CD4-positive, alpha-beta memory T cell (primary cell): ENCODE data around the gene MYO1D. TPM values are rescaled to one million over a fixed set of nuclear protein-coding genes. Genes with fewer than 3 reads are reported as not detected.

Experiments
- CTCF ChIA-PET: fragments of 350-600 bp; sonication (Branson Sonifier 250); formaldehyde crosslinking; loops from one replicate; lab custom pipeline; 2021; ENCODE audit warnings: inconsistent platforms; ENCODE audit not compliant: partially characterized antibody; lab: Charles Lee
- POLR2A ChIA-PET: fragments of 350-600 bp; sonication (Branson Sonifier 250); formaldehyde crosslinking; loops from one replicate; lab custom pipeline; 2021; ENCODE audit not compliant: partially characterized antibody; lab: Charles Lee
- DNase-seq, 5 donors: peaks; one replicate each; pipeline versions ENCODE4 v3.0.0 to v3.0.0-alpha.2; 2020 to 2022; ENCODE audit warnings: mixed read lengths in 1 of 5
- H3K27ac ChIP-seq: one replicate; pipeline ENCODE4 v1.7.0; 2013; ENCODE audit warnings: low read depth, low read length
- H3K27me3 ChIP-seq: 2 replicates; pipeline ENCODE4 v1.7.0; 2013; ENCODE audit warnings: mild to moderate bottlenecking, low read length, moderate library complexity; ENCODE audit not compliant: insufficient read depth
- H3K36me3 ChIP-seq: 2 replicates; pipeline ENCODE4 v1.7.0; 2013; ENCODE audit warnings: mild to moderate bottlenecking, low read length, moderate library complexity; ENCODE audit not compliant: insufficient read depth
- H3K4me1 ChIP-seq: 2 replicates; pipeline ENCODE4 v1.7.0; 2013; ENCODE audit warnings: mild to moderate bottlenecking, low read length, moderate library complexity; ENCODE audit not compliant: insufficient read depth
- H3K4me3 ChIP-seq, 2 donors: one replicate each; pipeline ENCODE4 v1.7.0; 2013; ENCODE audit warnings: low read length in 2 of 2, mild to moderate bottlenecking in 1 of 2
- H3K9me3 ChIP-seq, 2 donors: one replicate each; pipeline ENCODE4 v1.7.0; 2013; ENCODE audit warnings: low read length in 2 of 2, control low read depth in 1 of 2; ENCODE audit not compliant: control insufficient read depth in 1 of 2
- H3K27ac Mint-ChIP-seq, 7 donors: one replicate each; pipeline ENCODE4 v1.8.0; 2020 to 2021; ENCODE audit warnings: mixed read lengths in 7 of 7, mild to moderate bottlenecking in 6 of 7, inconsistent platforms in 3 of 7, moderate library complexity in 3 of 7
- H3K27me3 Mint-ChIP-seq, 2 donors: one replicate each; pipeline ENCODE4 v1.8.0; 2020 to 2021; ENCODE audit warnings: mixed read lengths in 2 of 2
- H3K36me3 Mint-ChIP-seq, 2 donors: one replicate each; pipeline ENCODE4 v1.8.0; 2020 to 2021; ENCODE audit warnings: mixed read lengths in 2 of 2, inconsistent platforms in 1 of 2, mild to moderate bottlenecking in 1 of 2
- H3K4me1 Mint-ChIP-seq, 4 donors: one replicate each; pipeline ENCODE4 v1.8.0; 2020 to 2021; ENCODE audit warnings: mixed read lengths in 4 of 4, mild to moderate bottlenecking in 1 of 4
- H3K4me3 Mint-ChIP-seq, 8 donors: one replicate each; pipeline ENCODE4 v1.8.0; 2020 to 2021; ENCODE audit warnings: mixed read lengths in 8 of 8, mild to moderate bottlenecking in 7 of 8, moderate library complexity in 6 of 8, inconsistent platforms in 3 of 8
- H3K9me3 Mint-ChIP-seq, 8 donors: one replicate each; pipeline ENCODE4 v1.8.0; 2020 to 2021; ENCODE audit warnings: mixed read lengths in 8 of 8, mild to moderate bottlenecking in 5 of 8, inconsistent platforms in 3 of 8, moderate library complexity in 1 of 8
- intact Hi-C: fragments of 100-400 bp; cut with micrococcal nuclease; formaldehyde crosslinking; loops from one replicate; pipeline ENCODE4 v1.15.1; 2023
- polyA plus RNA-seq, 2 donors: library from polyadenylated mRNA; unstranded; fragments of 300-500 nt; fragmentation: Illumina TruSeq; gene quantifications; one replicate each; pipeline ENCODE4 v1.2.3, GENCODE V29; 2021
- total RNA-seq, 2 experiments: library from RNA; stranded (reverse); gene quantifications; one replicate each; pipeline ENCODE4 v1.2.3, GENCODE V29; 2021

The MYO1D gene
- total and polyA plus RNA-seq, 4 experiments from 2014 or later = 2.0 to 12.7 (median 10.5) TPM

- Histone ChIP-seq H3K4me3 (peak overlapping the region in 1 of 2 donors; percentile 33), H3K36me3 (no peaks in the 10 kb centered on the region), H3K4me1 (peaks cover 73% of the 10 kb centered on the region), H3K9me3 (no peaks in the 10 kb centered on the region), H3K27ac (peak overlapping the region; percentile 48), H3K27me3 (no peaks in the 10 kb centered on the region)
- CTCF ChIA-PET = interaction anchor here (0.6 to 3.7 kb wide), 5 partner anchors 34 to 76 kb away, joined by 3 to 14 read pairs (median 4); no protein-coding TSS in a partner anchor
- POLR2A ChIA-PET = interaction anchor here (0.6 to 5.5 kb wide), 8 partner anchors 12 to 76 kb away, joined by 3 to 91 read pairs (median 5); partner anchors contain the start of gene CDK5R1
- Mint-ChIP-seq H3K9me3 (no peaks in the 10 kb centered on the region), H3K4me3 (peak overlapping the region; percentile 78 to 96 (median 88)), H3K36me3 (no peaks in the 10 kb centered on the region), H3K4me1 (peaks cover 54 to 82% (median 67%) of the 10 kb centered on the region in 4 donors), H3K27ac (peak overlapping the region; percentile 90 to 98 (median 95)), H3K27me3 (no peaks in the 10 kb centered on the region)
- peak; percentile 50 to 85 (median 54) for DNase-seq
- intact Hi-C loops = loop anchor here (1.0 kb wide), 2 partner anchors 16 to 32 kb away; no protein-coding TSS in a partner anchor
Measured at GRCh38 chr17:32519228-32520103, 357.5 kb downstream of the MYO1D start.

DNA sequence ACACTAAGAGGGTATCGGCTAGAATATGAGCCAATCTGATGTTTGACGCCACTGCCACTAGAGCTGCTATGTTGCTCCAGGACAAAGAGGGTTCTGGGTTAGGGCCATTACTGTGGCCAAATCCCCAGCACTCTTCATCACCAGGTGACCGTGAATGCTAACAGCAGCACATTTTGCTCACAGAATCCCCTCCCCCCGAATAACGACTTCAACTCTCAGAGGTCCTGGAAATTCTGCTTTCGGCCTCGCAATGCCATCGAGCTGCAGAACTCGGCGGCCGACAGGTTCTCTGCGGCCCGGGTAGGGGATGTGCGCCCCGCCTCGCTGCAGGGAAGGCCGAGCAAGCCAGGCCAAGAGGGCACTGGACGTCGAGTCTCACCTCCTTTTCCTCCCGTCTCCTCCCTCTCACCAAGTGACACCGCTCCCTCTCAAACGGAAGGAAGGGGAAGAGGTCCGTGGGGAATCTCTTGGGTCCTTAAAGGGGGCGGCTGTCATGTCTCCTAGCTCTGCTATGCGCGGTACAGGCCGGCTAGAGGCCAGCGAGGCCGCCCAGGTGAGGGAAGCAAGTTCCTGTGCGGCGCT, 358.2 kb downstream of the MYO1D start:
- no peak for DNase-seq
- no peak overlapping the region for H3K4me3 ChIP-seq
- H3K27me3 Mint-ChIP-seq = no peaks in the 10 kb centered on the region
- no peaks in the 10 kb centered on the region for H3K9me3 ChIP-seq
- CTCF ChIA-PET = interaction anchor here (0.9 to 3.7 kb wide), 3 partner anchors 12 to 57 kb away, joined by 3 to 14 read pairs (median 12); no protein-coding TSS in a partner anchor
- H3K36me3 Mint-ChIP-seq = no peaks in the 10 kb centered on the region
- H3K36me3 ChIP-seq = no peaks in the 10 kb centered on the region
- no peaks in the 10 kb centered on the region for H3K9me3 Mint-ChIP-seq
- no peaks in the 10 kb centered on the region for H3K27me3 ChIP-seq
- H3K27ac Mint-ChIP-seq = peak overlapping the region; percentile 38 to 92 (median 85)
- POLR2A ChIA-PET = interaction anchor here (0.6 to 5.5 kb wide), 8 partner anchors 9 to 54 kb away, joined by 3 to 91 read pairs (median 3); partner anchors contain the start of gene CDK5R1
- intact Hi-C loops = loop anchor here (1.0 kb wide), 2 partner anchors 15 to 31 kb away; no protein-coding TSS in a partner anchor
- peaks cover 49 to 76% (median 62%) of the 10 kb centered on the region in 4 donors for H3K4me1 Mint-ChIP-seq
- peak overlapping the region; percentile 48 for H3K27ac ChIP-seq
- peak overlapping the region; percentile 67 to 85 (median 71) for H3K4me3 Mint-ChIP-seq
- H3K4me1 ChIP-seq = peaks cover 67% of the 10 kb centered on the region

GRCh38 chr17:32517982-32518381, 358.9 kb downstream of the MYO1D start:
- Histone ChIP-seq H3K27ac (peak overlapping the region; percentile 3), H3K36me3 (no peaks in the 10 kb centered on the region), H3K4me1 (peaks cover 59% of the 10 kb centered on the region), H3K4me3 (no peak overlapping the region), H3K9me3 (no peaks in the 10 kb centered on the region), H3K27me3 (no peaks in the 10 kb centered on the region)
- Mint-ChIP-seq H3K4me1 (peaks cover 46 to 72% (median 55%) of the 10 kb centered on the region in 4 donors), H3K4me3 (peak overlapping the region in 6 of 8 donors; percentile 8 to 76 (median 71)), H3K36me3 (no peaks in the 10 kb centered on the region), H3K9me3 (no peaks in the 10 kb centered on the region), H3K27ac (peak overlapping the region; percentile 38 to 90 (median 67)), H3K27me3 (no peaks in the 10 kb centered on the region)
- intact Hi-C loops = no loop called here
- CTCF ChIA-PET = interaction anchor here (0.9 to 3.7 kb wide), 7 partner anchors 9 to 359 kb away, joined by 3 to 14 read pairs (median 3); partner anchors contain the start of gene MYO1D
- no peak for DNase-seq
- POLR2A ChIA-PET = interaction anchor here (0.6 to 5.5 kb wide), 8 partner anchors 9 to 53 kb away, joined by 3 to 91 read pairs (median 3); partner anchors contain the start of gene CDK5R1

- peaks cover 42 to 65% (median 49%) of the 10 kb centered on the region in 4 donors for H3K4me1 Mint-ChIP-seq
- Histone ChIP-seq H3K4me3 (no peak overlapping the region), H3K27me3 (no peaks in the 10 kb centered on the region), H3K9me3 (no peaks in the 10 kb centered on the region), H3K4me1 (peaks cover 58% of the 10 kb centered on the region), H3K36me3 (no peaks in the 10 kb centered on the region), H3K27ac (peak overlapping the region; percentile 3)
- intact Hi-C loops = no loop called here
- peak overlapping the region; percentile 62 to 94 (median 82) for H3K27ac Mint-ChIP-seq
- ChIA-PET POLR2A (interaction anchor here (1.5 to 5.5 kb wide), 3 partner anchors 13 to 31 kb away, joined by 7 to 91 read pairs (median 40); partner anchors contain the start of gene CDK5R1), CTCF (interaction anchor here (0.9 to 3.7 kb wide), 6 partner anchors 8 to 360 kb away, joined by 3 to 14 read pairs (median 3); partner anchors contain the start of gene MYO1D)
- H3K4me3 Mint-ChIP-seq = peak overlapping the region; percentile 7 to 76 (median 42)
- no peaks in the 10 kb centered on the region for H3K36me3 Mint-ChIP-seq
- DNase-seq = no peak
- no peaks in the 10 kb centered on the region for H3K27me3 Mint-ChIP-seq
- no peaks in the 10 kb centered on the region for H3K9me3 Mint-ChIP-seq
Measured at GRCh38 chr17:32516940-32517701, 359.8 kb downstream of the MYO1D start.

GRCh38 chr17:32516450-32516849, 360.5 kb downstream of the MYO1D start:
- Histone ChIP-seq H3K27ac (no peak overlapping the region), H3K4me1 (peaks cover 57% of the 10 kb centered on the region), H3K9me3 (no peaks in the 10 kb centered on the region), H3K4me3 (no peak overlapping the region), H3K36me3 (no peaks in the 10 kb centered on the region), H3K27me3 (no peaks in the 10 kb centered on the region)
- Mint-ChIP-seq H3K4me1 (peaks cover 46 to 64% (median 52%) of the 10 kb centered on the region in 4 donors), H3K4me3 (peak overlapping the region in 1 of 8 donors; percentile 1), H3K36me3 (no peaks in the 10 kb centered on the region), H3K9me3 (no peaks in the 10 kb centered on the region), H3K27me3 (no peaks in the 10 kb centered on the region), H3K27ac (peak overlapping the region in 4 of 7 donors; percentile 9 to 90 (median 52))
- intact Hi-C loops = no loop called here
- DNase-seq = no peak
- ChIA-PET CTCF (interaction anchor here (3.5 to 3.7 kb wide), 2 partner anchors 33 to 55 kb away, joined by 12 to 14 read pairs; no protein-coding TSS in a partner anchor), POLR2A (interaction anchor here (4.8 to 5.5 kb wide), 2 partner anchors 12 to 30 kb away, joined by 40 to 91 read pairs; partner anchors contain the start of gene CDK5R1)

- CTCF ChIA-PET = interaction anchor here (0.8 to 3.5 kb wide), 3 partner anchors 28 to 54 kb away, joined by 3 to 12 read pairs (median 3); no protein-coding TSS in a partner anchor
- Histone ChIP-seq H3K4me1 (peaks cover 51% of the 10 kb centered on the region), H3K27ac (no peak overlapping the region), H3K27me3 (no peaks in the 10 kb centered on the region), H3K36me3 (no peaks in the 10 kb centered on the region), H3K9me3 (no peaks in the 10 kb centered on the region), H3K4me3 (no peak overlapping the region)
- Mint-ChIP-seq H3K27ac (peak overlapping the region in 6 of 7 donors; percentile 9 to 69 (median 60)), H3K27me3 (no peaks in the 10 kb centered on the region), H3K4me3 (no peak overlapping the region), H3K9me3 (no peaks in the 10 kb centered on the region), H3K36me3 (no peaks in the 10 kb centered on the region), H3K4me1 (peaks cover 41 to 58% (median 50%) of the 10 kb centered on the region in 4 donors)
- no peak for DNase-seq
- intact Hi-C loops = no loop called here
- POLR2A ChIA-PET = interaction anchor here (1.1 to 5.5 kb wide), 2 partner anchors 12 to 30 kb away, joined by 3 to 91 read pairs; partner anchors contain the start of gene CDK5R1
Measured at GRCh38 chr17:32515677-32516383, 361.1 kb downstream of the MYO1D start.
